Gastrocnemius medialis (tissue), 4 donors: ENCODE measurements around the gene SRY.

Experiments
- CTCF ChIP-seq, 5 experiments: fragments of 450-650 bp in 3 of 5; fragments of 200-600 bp in 2 of 5; sonication (generic) in 2 of 5; IDR thresholded peaks in 4 of 5; conservative IDR thresholded peaks in 1 of 5; 1 replicate in 4 of 5; 2 replicates in 1 of 5; pipeline ENCODE4 v1.5.1; 2016 to 2019; ENCODE audit warnings: antibody characterized with exemption in 5 of 5, mild to moderate bottlenecking in 3 of 5, moderate library complexity in 3 of 5
- POLR2A ChIP-seq, 2 donors: fragments of 450-650 bp; IDR thresholded peaks; one replicate each; pipeline ENCODE4 v1.6.1; 2017; ENCODE audit warnings: antibody characterized with exemption in 2 of 2, mild to moderate bottlenecking in 2 of 2, moderate library complexity in 2 of 2

GRCh38 chrY:2828497-2828896 lies 41.0 kb upstream of the SRY start:
- TF ChIP-seq CTCF (IDR thresholded peaks at IDR 0.05 in 4 of 5, conservative IDR thresholded peaks at IDR 0.05 in 1 of 5) (no peak), POLR2A (IDR thresholded peaks at IDR 0.05) (no peak)
